Epithelial cell of esophagus (primary cell): ENCODE results near the gene DRC7.

Experiments
- DNase-seq: peaks from one replicate; pipeline ENCODE4 v3.0.0; 2010; ENCODE audit warnings: low read depth
- H3K4me3 ChIP-seq: 2 replicates; pipeline ENCODE4 v1.5.1; 2011; ENCODE audit warnings: mild to moderate bottlenecking, low read length, control low read depth
- CTCF ChIP-seq: IDR thresholded peaks from 2 replicates; pipeline ENCODE4 v1.5.1; 2011; ENCODE audit warnings: low read depth, mild to moderate bottlenecking, low read length, control low read depth, inconsistent platforms; ENCODE audit not compliant: insufficient read depth; ENCODE audit errors: missing control alignments

Gene DRC7

GRCh38 chr16:57753448-57754353 lies 59.1 kb downstream of the DRC7 start:
- DNase-seq: no peak
- H3K4me3 ChIP-seq: no peak overlapping the region
- TF ChIP-seq CTCF: no peak

- H3K4me3 ChIP-seq: no peak overlapping the region
These were observed 59.9 kb downstream of the DRC7 start for GRCh38 chr16:57754354-57755060.

GRCh38 chr16:57755061-57755684 lies 60.6 kb downstream of the DRC7 start:
- no peak for DNase-seq
- H3K4me3 ChIP-seq: no peak overlapping the region
- no peak for TF ChIP-seq CTCF

More at GRCh38 chr16:57754354-57755060, 59.9 kb downstream of the DRC7 start:
- no peak for DNase-seq
- no peak for TF ChIP-seq CTCF

- H3K4me3 ChIP-seq: no peak overlapping the region
- TF ChIP-seq CTCF: no peak
- no peak for DNase-seq
These were observed 61.3 kb downstream of the DRC7 start for GRCh38 chr16:57755726-57756423.

GRCh38 chr16:57756424-57757325 lies 62.1 kb downstream of the DRC7 start:
- DNase-seq: no peak
- no peak for TF ChIP-seq CTCF
- no peak overlapping the region for H3K4me3 ChIP-seq
